CD4-positive, alpha-beta T cell (primary cell): Measurements from ENCODE around the gene ZCCHC7. TPM values are rescaled to one million over a fixed set of nuclear protein-coding genes. Genes with fewer than 3 reads are reported as not detected.

Experiments
- ATAC-seq: fragments of 200-7000 bp; cut with Tn5 transposase; one replicate; pipeline ENCODE4 v1.10.0; 2022; ENCODE audit warnings: mild to moderate bottlenecking; ENCODE audit not compliant: poor library complexity
- CTCF ChIA-PET: fragments of 350-600 bp; sonication (Branson Sonifier 250); formaldehyde crosslinking; loops from one replicate; lab custom pipeline; 2021; ENCODE audit warnings: antibody characterized with exemption, inconsistent platforms; lab: Charles Lee
- POLR2A ChIA-PET: fragments of 350-600 bp; sonication (Branson Sonifier 250); formaldehyde crosslinking; loops from one replicate; lab custom pipeline; 2021; ENCODE audit warnings: antibody characterized with exemption, inconsistent platforms; lab: Charles Lee
- DNase-seq, 14 experiments: peaks; one replicate each; pipeline ENCODE4 v3.0.0-alpha.2; 2013 to 2020; ENCODE audit warnings: mixed read lengths in 2 of 14
- H3K27ac ChIP-seq, 2 donors: one replicate each; pipeline versions ENCODE4 v1.5.1 to v1.7.0; 2013; ENCODE audit warnings: low read length in 2 of 2, low read depth in 1 of 2, mild to moderate bottlenecking in 1 of 2
- H3K27me3 ChIP-seq, 2 experiments: 1 replicate in 1 of 2; 2 replicates in 1 of 2; pipeline versions ENCODE4 v1.6.1 to v1.7.0; 2013; ENCODE audit warnings: low read length in 2 of 2, control low read depth in 1 of 2, mild to moderate bottlenecking in 1 of 2, moderate library complexity in 1 of 2; ENCODE audit not compliant: insufficient read depth in 2 of 2, control insufficient read depth in 1 of 2
- H3K36me3 ChIP-seq: one replicate; pipeline ENCODE4 v1.6.1; 2013; ENCODE audit warnings: low read length, control low read depth; ENCODE audit not compliant: insufficient read depth
- H3K4me1 ChIP-seq: one replicate; pipeline ENCODE4 v1.6.1; 2013; ENCODE audit warnings: low read length, control low read depth; ENCODE audit not compliant: insufficient read depth
- H3K4me3 ChIP-seq: one replicate; pipeline ENCODE4 v1.5.1; 2013; ENCODE audit warnings: mild to moderate bottlenecking, low read length, moderate library complexity
- H3K9me3 ChIP-seq, 2 experiments: 1 replicate in 1 of 2; 2 replicates in 1 of 2; pipeline versions ENCODE4 v1.6.1 to v1.7.0; 2013; ENCODE audit warnings: low read length in 2 of 2, mild to moderate bottlenecking in 2 of 2, control low read depth in 1 of 2, moderate library complexity in 1 of 2; ENCODE audit not compliant: control insufficient read depth in 1 of 2, insufficient read depth in 1 of 2
- H3K27ac Mint-ChIP-seq: one replicate; pipeline ENCODE4 v1.8.0; 2020; ENCODE audit warnings: mixed read lengths
- H3K27me3 Mint-ChIP-seq: one replicate; pipeline ENCODE4 v1.8.0; 2021; ENCODE audit warnings: mixed read lengths
- H3K36me3 Mint-ChIP-seq: one replicate; pipeline ENCODE4 v1.8.0; 2021; ENCODE audit warnings: low read depth, mixed read lengths
- H3K4me1 Mint-ChIP-seq: one replicate; pipeline ENCODE4 v1.8.0; 2021; ENCODE audit warnings: low read depth, mixed read lengths
- H3K4me3 Mint-ChIP-seq: one replicate; pipeline ENCODE4 v1.8.0; 2020; ENCODE audit warnings: mild to moderate bottlenecking, mixed read lengths
- H3K9me3 Mint-ChIP-seq: one replicate; pipeline ENCODE4 v1.8.0; 2020; ENCODE audit warnings: mixed read lengths
- intact Hi-C, 2 experiments: fragments of 100-400 bp; cut with DNase I in 1 of 2; cut with micrococcal nuclease in 1 of 2; formaldehyde crosslinking; loops; one replicate each; pipeline versions ENCODE4 v1.15.1 to v1.9.0; 2023 to 2025; cut with DNase I, micrococcal nuclease
- total RNA-seq, 174 experiments: library from RNA in 2 of 174; stranded (reverse) in 2 of 174; gene quantifications; one replicate each; pipeline ENCODE4 v1.2.3 and lab custom pipeline; 2021 to 2026
- TF ChIP-seq, protein P1 (sequence below): fragments of 200-600 bp; IDR thresholded peaks from one replicate; pipeline ENCODE4 v1.8.0; 2022; ENCODE audit warnings: antibody characterized with exemption, mild to moderate bottlenecking

Gene ZCCHC7
- total RNA-seq, 2 experiments from 2014 or later: 40.7 to 41.0 TPM

DNA sequence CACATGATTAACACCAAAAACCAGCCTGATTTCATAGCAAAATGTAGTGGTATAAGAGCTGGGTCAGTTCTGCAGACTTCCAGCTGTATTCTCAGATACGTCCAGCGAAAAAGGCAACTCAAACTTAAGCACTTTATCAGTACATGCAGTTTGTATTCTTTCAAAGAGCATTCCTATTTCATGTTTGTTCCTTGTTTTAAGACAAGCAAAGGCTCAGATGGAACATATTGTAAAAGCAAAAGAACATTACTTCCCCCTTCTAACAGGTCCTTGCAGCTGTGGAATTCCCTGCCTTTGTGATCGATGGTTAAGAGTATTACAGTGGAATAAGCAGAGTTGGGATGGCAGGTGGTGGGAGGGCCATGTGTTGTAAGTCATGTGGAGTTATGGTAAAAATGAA lies 215.8 kb downstream of the ZCCHC7 start:
- no peaks in the 10 kb centered on the region for H3K4me1 Mint-ChIP-seq
- Histone ChIP-seq H3K4me1 (no peaks in the 10 kb centered on the region), H3K36me3 (no peaks in the 10 kb centered on the region), H3K4me3 (no peak overlapping the region), H3K9me3 (no peaks in the 10 kb centered on the region), H3K27me3 (no peaks in the 10 kb centered on the region), H3K27ac (no peak overlapping the region)
- POLR2A ChIA-PET: no interaction called here
- no peaks in the 10 kb centered on the region for H3K9me3 Mint-ChIP-seq
- intact Hi-C loops: no loop called here
- CTCF ChIA-PET: no interaction called here
- H3K4me3 Mint-ChIP-seq: no peak overlapping the region
- ATAC-seq (no peak), DNase-seq (no peak)
- H3K36me3 Mint-ChIP-seq: peaks cover 5% of the 10 kb centered on the region
- no peaks in the 10 kb centered on the region for H3K27me3 Mint-ChIP-seq
- no peak overlapping the region for H3K27ac Mint-ChIP-seq
- TF ChIP-seq, protein P1, sequence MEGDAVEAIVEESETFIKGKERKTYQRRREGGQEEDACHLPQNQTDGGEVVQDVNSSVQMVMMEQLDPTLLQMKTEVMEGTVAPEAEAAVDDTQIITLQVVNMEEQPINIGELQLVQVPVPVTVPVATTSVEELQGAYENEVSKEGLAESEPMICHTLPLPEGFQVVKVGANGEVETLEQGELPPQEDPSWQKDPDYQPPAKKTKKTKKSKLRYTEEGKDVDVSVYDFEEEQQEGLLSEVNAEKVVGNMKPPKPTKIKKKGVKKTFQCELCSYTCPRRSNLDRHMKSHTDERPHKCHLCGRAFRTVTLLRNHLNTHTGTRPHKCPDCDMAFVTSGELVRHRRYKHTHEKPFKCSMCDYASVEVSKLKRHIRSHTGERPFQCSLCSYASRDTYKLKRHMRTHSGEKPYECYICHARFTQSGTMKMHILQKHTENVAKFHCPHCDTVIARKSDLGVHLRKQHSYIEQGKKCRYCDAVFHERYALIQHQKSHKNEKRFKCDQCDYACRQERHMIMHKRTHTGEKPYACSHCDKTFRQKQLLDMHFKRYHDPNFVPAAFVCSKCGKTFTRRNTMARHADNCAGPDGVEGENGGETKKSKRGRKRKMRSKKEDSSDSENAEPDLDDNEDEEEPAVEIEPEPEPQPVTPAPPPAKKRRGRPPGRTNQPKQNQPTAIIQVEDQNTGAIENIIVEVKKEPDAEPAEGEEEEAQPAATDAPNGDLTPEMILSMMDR: no peak

DNA sequence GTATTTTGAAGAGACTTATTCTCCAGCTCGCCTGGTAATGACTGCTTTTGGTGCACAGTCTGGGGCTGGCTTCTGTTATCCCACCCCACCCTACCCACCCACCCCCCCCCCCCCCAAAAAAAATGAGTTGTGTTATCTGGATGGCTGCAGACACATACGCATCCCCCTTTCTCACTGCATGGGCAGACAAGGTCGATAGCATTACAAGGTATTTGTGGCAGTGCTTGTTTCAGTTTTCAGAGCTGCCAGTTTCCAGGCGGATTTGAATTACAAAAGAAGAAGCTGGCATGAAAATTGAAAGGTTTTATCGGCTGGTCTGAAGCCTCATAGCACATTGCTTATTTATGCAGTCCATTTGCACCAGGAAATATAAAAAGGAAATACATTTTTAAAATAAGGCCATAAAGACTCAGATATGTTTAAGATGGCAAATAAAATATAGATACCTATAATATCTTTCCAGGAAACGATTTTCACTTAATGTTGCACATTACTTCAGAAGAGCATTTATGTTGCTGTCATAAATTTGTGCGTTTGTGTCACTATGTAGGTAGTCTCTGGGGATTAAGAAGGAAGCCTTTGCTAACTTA lies 217.0 kb downstream of the ZCCHC7 start:
- DNase-seq (no peak), ATAC-seq (no peak)
- CTCF ChIA-PET: interaction anchor here (1.4 kb wide), 1 partner anchor 15 kb away, joined by 3 read pairs; no protein-coding TSS in a partner anchor
- no peak overlapping the region for H3K4me3 Mint-ChIP-seq
- intact Hi-C loops: no loop called here
- no peak overlapping the region for H3K27ac Mint-ChIP-seq
- H3K27me3 Mint-ChIP-seq: no peaks in the 10 kb centered on the region
- H3K27me3 ChIP-seq: no peaks in the 10 kb centered on the region
- POLR2A ChIA-PET: interaction anchor here (0.8 kb wide), 1 partner anchor 35 kb away, joined by 3 read pairs; no protein-coding TSS in a partner anchor
- no peaks in the 10 kb centered on the region for H3K9me3 ChIP-seq
- no peaks in the 10 kb centered on the region for H3K9me3 Mint-ChIP-seq
- no peaks in the 10 kb centered on the region for H3K36me3 ChIP-seq
- H3K4me1 Mint-ChIP-seq: no peaks in the 10 kb centered on the region
- no peak overlapping the region for H3K4me3 ChIP-seq
- no peaks in the 10 kb centered on the region for H3K4me1 ChIP-seq
- H3K36me3 Mint-ChIP-seq: peaks cover 5% of the 10 kb centered on the region
- TF ChIP-seq, protein P1: no peak
- no peak overlapping the region for H3K27ac ChIP-seq

DNA sequence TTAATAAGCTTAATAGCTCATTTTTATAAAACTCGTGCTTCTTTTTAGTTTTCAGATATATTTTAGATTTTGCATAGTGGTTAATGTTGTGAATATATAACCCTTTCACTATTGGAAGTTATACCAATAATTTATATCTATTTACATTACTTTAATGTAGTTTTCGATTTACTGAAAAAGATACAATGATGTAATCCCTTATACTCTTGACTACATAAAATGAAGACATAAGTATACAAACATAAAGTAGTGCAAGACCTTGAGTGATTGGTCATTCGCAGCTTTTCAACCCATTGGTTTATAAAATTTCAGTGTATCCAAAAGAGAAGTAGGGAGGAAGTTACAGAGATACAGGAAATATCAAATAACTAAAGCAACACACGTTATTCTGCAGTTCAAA lies 217.8 kb downstream of the ZCCHC7 start:
- CTCF ChIA-PET: interaction anchor here (1.4 kb wide), 1 partner anchor 16 kb away, joined by 3 read pairs; no protein-coding TSS in a partner anchor
- DNase-seq: no peak
- TF ChIP-seq, protein P1: no peak
- H3K27me3 ChIP-seq: no peaks in the 10 kb centered on the region
- no peak overlapping the region for H3K27ac ChIP-seq
- H3K4me1 ChIP-seq: no peaks in the 10 kb centered on the region
- no peaks in the 10 kb centered on the region for H3K9me3 ChIP-seq
- Mint-ChIP-seq H3K36me3 (peaks cover 5% of the 10 kb centered on the region), H3K4me3 (no peak overlapping the region), H3K27me3 (no peaks in the 10 kb centered on the region), H3K9me3 (no peaks in the 10 kb centered on the region), H3K4me1 (no peaks in the 10 kb centered on the region), H3K27ac (no peak overlapping the region)
- POLR2A ChIA-PET: interaction anchor here (0.8 kb wide), 1 partner anchor 36 kb away, joined by 3 read pairs; no protein-coding TSS in a partner anchor
- no peak for ATAC-seq
- H3K4me3 ChIP-seq: no peak overlapping the region
- intact Hi-C loops: no loop called here
- H3K36me3 ChIP-seq: no peaks in the 10 kb centered on the region
